ENCODE data around the gene TMEM106A. TPM values are rescaled to one million over a fixed set of nuclear protein-coding genes. Genes with fewer than 3 reads are reported as not detected.

TMEM106A gene
- total and polyA plus RNA-seq, 2 of the 13 experiments (the other 11 are each of a cell fraction or from before 2014, with no cell fraction given), result 16.9 to 35.9 TPM

- Histone ChIP-seq H3K9ac (ENCODE audit: insufficient read depth, low read depth, low read length) (peak overlapping the region; percentile 36; the same call in 1 of the 2 replicates), H3K9me3 (ENCODE audit: low read length) (no peaks in the 10 kb centered on the region), H3K27ac (ENCODE audit: extremely low read length, insufficient read depth, low read length) (peak overlapping the region; percentile 94), H2AFZ (ENCODE audit: low read length) (no peak overlapping the region), H3K4me3 (replicated peaks in 1 of 3; ENCODE audit: insufficient read depth in 1 of 3, low read depth in 2 of 3, low read length in 3 of 3) (no peak overlapping the region), H4K20me1 (ENCODE audit: insufficient read depth, low read length) (no peaks in the 10 kb centered on the region), H3K79me2 (ENCODE audit: insufficient read depth, low read length) (peaks cover 27% of the 10 kb centered on the region), H3K36me3 (replicated peaks in 1 of 2; ENCODE audit: control insufficient read depth in 1 of 2, insufficient read depth in 2 of 2, low read length in 2 of 2) (peaks cover 5 to 36% of the 10 kb centered on the region in 2 experiments), H3K4me1 (ENCODE audit: insufficient read depth, low read length) (peaks cover 86% of the 10 kb centered on the region), H3K27me3 (ENCODE audit: control insufficient read depth in 1 of 2, insufficient read depth in 2 of 2, low read length in 2 of 2) (no peaks in the 10 kb centered on the region; a peak in 1 of 5 replicates), H3K4me2 (ENCODE audit: low read depth, low read length) (peak overlapping the region; percentile 60; the same call in 1 of the 2 replicates)
- intact Hi-C loops (cut with micrococcal nuclease; ENCODE audit: unreplicated experiment), result no loop called here
- DNase-seq (ENCODE audit: low spot score) (no peak), FAIRE-seq (no peak), ATAC-seq (no peak)
- in situ Hi-C loops (cut with HindIII; ENCODE audit: extremely low pct_ligation_motif_present, low pct_unique_long_range_greater_than_20kb), result no loop called here
- TF ChIP-seq RBFOX2 (IDR thresholded peaks at IDR 0.05; ENCODE audit: low read depth, low read length), result peak; percentile 51; the same call in 1 of the 2 replicates
- TF ChIP-seq, protein P1, sequence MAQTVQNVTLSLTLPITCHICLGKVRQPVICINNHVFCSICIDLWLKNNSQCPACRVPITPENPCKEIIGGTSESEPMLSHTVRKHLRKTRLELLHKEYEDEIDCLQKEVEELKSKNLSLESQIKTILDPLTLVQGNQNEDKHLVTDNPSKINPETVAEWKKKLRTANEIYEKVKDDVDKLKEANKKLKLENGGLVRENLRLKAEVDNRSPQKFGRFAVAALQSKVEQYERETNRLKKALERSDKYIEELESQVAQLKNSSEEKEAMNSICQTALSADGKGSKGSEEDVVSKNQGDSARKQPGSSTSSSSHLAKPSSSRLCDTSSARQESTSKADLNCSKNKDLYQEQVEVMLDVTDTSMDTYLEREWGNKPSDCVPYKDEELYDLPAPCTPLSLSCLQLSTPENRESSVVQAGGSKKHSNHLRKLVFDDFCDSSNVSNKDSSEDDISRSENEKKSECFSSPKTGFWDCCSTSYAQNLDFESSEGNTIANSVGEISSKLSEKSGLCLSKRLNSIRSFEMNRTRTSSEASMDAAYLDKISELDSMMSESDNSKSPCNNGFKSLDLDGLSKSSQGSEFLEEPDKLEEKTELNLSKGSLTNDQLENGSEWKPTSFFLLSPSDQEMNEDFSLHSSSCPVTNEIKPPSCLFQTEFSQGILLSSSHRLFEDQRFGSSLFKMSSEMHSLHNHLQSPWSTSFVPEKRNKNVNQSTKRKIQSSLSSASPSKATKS (CRISPR knock-in tag; IDR thresholded peaks at IDR 0.05), result 0 out of 2 replicates have a peak, but pooled peaks have one; percentile 50
- TF ChIP-seq, protein P2, sequence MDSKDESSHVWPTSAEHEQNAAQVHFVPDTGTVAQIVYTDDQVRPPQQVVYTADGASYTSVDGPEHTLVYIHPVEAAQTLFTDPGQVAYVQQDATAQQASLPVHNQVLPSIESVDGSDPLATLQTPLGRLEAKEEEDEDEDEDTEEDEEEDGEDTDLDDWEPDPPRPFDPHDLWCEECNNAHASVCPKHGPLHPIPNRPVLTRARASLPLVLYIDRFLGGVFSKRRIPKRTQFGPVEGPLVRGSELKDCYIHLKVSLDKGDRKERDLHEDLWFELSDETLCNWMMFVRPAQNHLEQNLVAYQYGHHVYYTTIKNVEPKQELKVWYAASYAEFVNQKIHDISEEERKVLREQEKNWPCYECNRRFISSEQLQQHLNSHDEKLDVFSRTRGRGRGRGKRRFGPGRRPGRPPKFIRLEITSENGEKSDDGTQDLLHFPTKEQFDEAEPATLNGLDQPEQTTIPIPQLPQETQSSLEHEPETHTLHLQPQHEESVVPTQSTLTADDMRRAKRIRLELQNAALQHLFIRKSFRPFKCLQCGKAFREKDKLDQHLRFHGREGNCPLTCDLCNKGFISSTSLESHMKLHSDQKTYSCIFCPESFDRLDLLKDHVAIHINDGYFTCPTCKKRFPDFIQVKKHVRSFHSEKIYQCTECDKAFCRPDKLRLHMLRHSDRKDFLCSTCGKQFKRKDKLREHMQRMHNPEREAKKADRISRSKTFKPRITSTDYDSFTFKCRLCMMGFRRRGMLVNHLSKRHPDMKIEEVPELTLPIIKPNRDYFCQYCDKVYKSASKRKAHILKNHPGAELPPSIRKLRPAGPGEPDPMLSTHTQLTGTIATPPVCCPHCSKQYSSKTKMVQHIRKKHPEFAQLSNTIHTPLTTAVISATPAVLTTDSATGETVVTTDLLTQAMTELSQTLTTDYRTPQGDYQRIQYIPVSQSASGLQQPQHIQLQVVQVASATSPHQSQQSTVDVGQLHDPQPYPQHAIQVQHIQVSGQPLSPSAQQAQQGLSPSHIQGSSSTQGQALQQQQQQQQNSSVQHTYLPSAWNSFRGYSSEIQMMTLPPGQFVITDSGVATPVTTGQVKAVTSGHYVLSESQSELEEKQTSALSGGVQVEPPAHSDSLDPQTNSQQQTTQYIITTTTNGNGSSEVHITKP (CRISPR knock-in tag; IDR thresholded peaks at IDR 0.05; ENCODE audit: low read depth), result 0 out of 2 replicates have a peak, but pooled peaks have one; percentile 14
- no peak for TF ChIP-seq SPEN (CRISPR knock-in tag; IDR thresholded peaks at IDR 0.05; ENCODE audit: low read depth)
- no peak for TF ChIP-seq CHD4 (IDR thresholded peaks at IDR 0.05; ENCODE audit: borderline replicate concordance, low read length)
- 0 out of 2 replicates have a peak, but pooled peaks have one; percentile 22 for TF ChIP-seq POLR2AphosphoS5 (IDR thresholded peaks at IDR 0.05; ENCODE audit: low read depth, low read length)
- 0 out of 2 replicates have a peak, but pooled peaks have one; percentile 22 for TF ChIP-seq NCOA2 (CRISPR knock-in tag; IDR thresholded peaks at IDR 0.05)
- TF ChIP-seq ZSCAN9 (CRISPR knock-in tag; IDR thresholded peaks at IDR 0.05; ENCODE audit: borderline replicate concordance), result 0 out of 2 replicates have a peak, but pooled peaks have one; percentile 50
- POLR2A ChIA-PET, result interaction anchor here (0.8 to 7.6 kb wide), 12 partner anchors 12 to 217 kb away, joined by 3 to 177 read pairs (median 16); partner anchors contain the start of genes NBR1 and RPL27
- no TSS peak for BruUV-seq (replicated peaks)
- CTCF ChIA-PET (ENCODE audit: low intra/inter-chr PET ratio, low total read pairs), result no interaction called here
- 93% methylated on average over 3 of the region's 3 CpGs for WGBS (ENCODE audit: low lambda C conversion rate)
These were observed 3.7 kb downstream of the TMEM106A start for GRCh38 chr17:43215341-43215740.

Data from HepG2 (cell line).